ENCODE data around the gene AKAP1. TPM values are rescaled to one million over a fixed set of nuclear protein-coding genes. Genes with fewer than 3 reads are reported as not detected.
"Not testable (repeated sequence)": the region's sequence is repeated elsewhere in the genome, so short reads cannot be mapped to it uniquely, and the experiment has no call there.

Gene AKAP1
- total RNA-seq, 2 experiments from 2014 or later: 41.8 to 49.0 TPM

DNA sequence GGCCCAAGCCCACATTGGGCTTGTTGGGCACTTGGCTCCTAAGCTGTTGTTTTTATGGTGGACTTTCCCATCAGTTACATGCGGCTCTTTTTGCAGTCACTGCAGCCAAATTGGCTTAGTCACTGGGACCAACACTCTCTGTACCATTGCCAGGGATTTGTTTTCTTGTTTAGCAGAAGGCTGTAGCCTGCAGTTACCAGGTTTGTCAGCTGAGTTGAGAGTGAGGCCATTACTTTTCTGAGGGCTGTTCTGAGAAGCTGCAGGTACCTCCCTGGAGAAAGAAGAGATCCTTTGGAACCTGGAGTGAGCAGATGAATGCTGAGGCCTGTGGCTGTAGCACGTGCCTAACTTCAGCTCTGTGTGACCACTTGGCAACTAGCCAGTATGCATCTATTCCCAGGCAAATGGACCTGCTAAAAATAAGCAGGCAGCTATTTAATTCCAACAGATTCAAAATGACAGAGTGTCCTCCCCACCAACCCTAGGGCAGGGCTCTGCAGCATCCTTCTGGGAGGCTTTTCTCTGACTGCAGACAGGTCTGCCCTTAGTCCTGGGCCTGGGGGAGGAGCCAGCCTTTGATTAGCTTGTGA lies 12.9 kb downstream of the AKAP1 start:
- TF ChIP-seq, protein P1, sequence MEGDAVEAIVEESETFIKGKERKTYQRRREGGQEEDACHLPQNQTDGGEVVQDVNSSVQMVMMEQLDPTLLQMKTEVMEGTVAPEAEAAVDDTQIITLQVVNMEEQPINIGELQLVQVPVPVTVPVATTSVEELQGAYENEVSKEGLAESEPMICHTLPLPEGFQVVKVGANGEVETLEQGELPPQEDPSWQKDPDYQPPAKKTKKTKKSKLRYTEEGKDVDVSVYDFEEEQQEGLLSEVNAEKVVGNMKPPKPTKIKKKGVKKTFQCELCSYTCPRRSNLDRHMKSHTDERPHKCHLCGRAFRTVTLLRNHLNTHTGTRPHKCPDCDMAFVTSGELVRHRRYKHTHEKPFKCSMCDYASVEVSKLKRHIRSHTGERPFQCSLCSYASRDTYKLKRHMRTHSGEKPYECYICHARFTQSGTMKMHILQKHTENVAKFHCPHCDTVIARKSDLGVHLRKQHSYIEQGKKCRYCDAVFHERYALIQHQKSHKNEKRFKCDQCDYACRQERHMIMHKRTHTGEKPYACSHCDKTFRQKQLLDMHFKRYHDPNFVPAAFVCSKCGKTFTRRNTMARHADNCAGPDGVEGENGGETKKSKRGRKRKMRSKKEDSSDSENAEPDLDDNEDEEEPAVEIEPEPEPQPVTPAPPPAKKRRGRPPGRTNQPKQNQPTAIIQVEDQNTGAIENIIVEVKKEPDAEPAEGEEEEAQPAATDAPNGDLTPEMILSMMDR (conservative IDR thresholded peaks at IDR 0.05; ENCODE audit: low read length): no peak
- TF ChIP-seq EZH2phosphoT487 (IDR thresholded peaks at IDR 0.05; ENCODE audit: borderline replicate concordance, low read depth, low read length): no peak
- H3K27ac ChIP-seq (ENCODE audit: low read depth, low read length, poor library complexity, severe bottlenecking): no peak overlapping the region
- ChIA-PET POLR2A (interaction anchor here (0.7 to 1.4 kb wide), 2 partner anchors 9 to 11 kb away, joined by 3 to 4 read pairs; no protein-coding TSS in a partner anchor), CTCF (ENCODE audit: unreplicated experiment) (interaction anchor here (0.8 kb wide), 1 partner anchor 10 kb away, joined by 3 read pairs; no protein-coding TSS in a partner anchor)
- peaks cover 86% of the 10 kb centered on the region for H3K79me2 ChIP-seq (ENCODE audit: insufficient read depth, low read depth, low read length)
- peaks cover 29% of the 10 kb centered on the region; the same call in 1 of the 2 replicates for H3K36me3 ChIP-seq (ENCODE audit: insufficient read depth, low read length)
- intact Hi-C loops (cut with micrococcal nuclease; ENCODE audit: unreplicated experiment): no loop called here
- DNase-seq (ENCODE audit: low spot score): no peak
- peaks cover 25% of the 10 kb centered on the region for H4K20me1 ChIP-seq (ENCODE audit: insufficient read depth, low read length)
- peak overlapping the region; percentile 5; the same call in 1 of the 2 replicates for H3K4me2 ChIP-seq (ENCODE audit: low read length)
- H3K9me2 ChIP-seq (ENCODE audit: insufficient read depth, low read length): no peaks in the 10 kb centered on the region
- H3K4me3 ChIP-seq (ENCODE audit: low read depth, low read length, poor library complexity, severe bottlenecking): no peak overlapping the region
- BruUV-seq (replicated peaks): no TSS peak
- no peaks in the 10 kb centered on the region for H3K9me3 ChIP-seq (ENCODE audit: low read length)
- H3K4me1 ChIP-seq (ENCODE audit: insufficient read depth, low read length, poor library complexity, severe bottlenecking): peaks cover 40% of the 10 kb centered on the region
- no peak overlapping the region for H2AFZ ChIP-seq (ENCODE audit: low read length)

DNA sequence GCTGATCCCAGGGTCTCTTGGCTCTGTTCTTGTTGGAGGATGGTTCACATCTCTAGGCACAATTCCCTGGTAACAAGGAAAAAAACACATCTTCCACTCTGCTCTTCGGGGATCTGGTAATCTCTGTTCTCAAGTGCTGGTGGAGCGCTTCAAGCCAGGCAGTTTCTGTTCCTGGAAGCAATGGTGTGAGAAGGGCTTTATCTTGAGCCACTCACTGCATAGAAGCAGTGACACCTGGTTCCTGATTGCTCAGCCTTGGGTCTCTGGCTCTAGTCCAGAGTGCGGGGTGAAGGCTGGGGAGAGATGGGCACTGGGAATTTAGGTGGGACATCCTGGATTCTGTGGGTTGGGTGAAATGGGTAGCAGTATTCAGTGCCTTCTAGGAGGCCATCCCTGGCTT lies 14.1 kb downstream of the AKAP1 start:
- peak overlapping the region; percentile 15; the same call in 1 of the 2 replicates for H3K4me2 ChIP-seq (ENCODE audit: low read length)
- TF ChIP-seq EZH2phosphoT487 (IDR thresholded peaks at IDR 0.05; ENCODE audit: borderline replicate concordance, low read depth, low read length): no peak
- TF ChIP-seq, protein P1 (conservative IDR thresholded peaks at IDR 0.05; ENCODE audit: low read length): no peak
- H3K79me2 ChIP-seq (ENCODE audit: insufficient read depth, low read depth, low read length): peaks cover 83% of the 10 kb centered on the region
- H3K9me3 ChIP-seq (ENCODE audit: low read length): no peaks in the 10 kb centered on the region
- peaks cover 26% of the 10 kb centered on the region; the same call in 1 of the 2 replicates for H3K36me3 ChIP-seq (ENCODE audit: insufficient read depth, low read length)
- H3K4me3 ChIP-seq (ENCODE audit: low read depth, low read length, poor library complexity, severe bottlenecking): no peak overlapping the region
- no peak overlapping the region for H2AFZ ChIP-seq (ENCODE audit: low read length)
- peaks cover 40% of the 10 kb centered on the region for H3K4me1 ChIP-seq (ENCODE audit: insufficient read depth, low read length, poor library complexity, severe bottlenecking)
- peaks cover 30% of the 10 kb centered on the region for H4K20me1 ChIP-seq (ENCODE audit: insufficient read depth, low read length)
- POLR2A ChIA-PET: no interaction called here
- intact Hi-C loops (cut with micrococcal nuclease; ENCODE audit: unreplicated experiment): no loop called here
- CTCF ChIA-PET (ENCODE audit: unreplicated experiment): no interaction called here
- BruUV-seq (replicated peaks): no TSS peak
- H3K9me2 ChIP-seq (ENCODE audit: insufficient read depth, low read length): no peaks in the 10 kb centered on the region
- H3K27ac ChIP-seq (ENCODE audit: low read depth, low read length, poor library complexity, severe bottlenecking): no peak overlapping the region
- DNase-seq (ENCODE audit: low spot score): peak; percentile 58

DNA sequence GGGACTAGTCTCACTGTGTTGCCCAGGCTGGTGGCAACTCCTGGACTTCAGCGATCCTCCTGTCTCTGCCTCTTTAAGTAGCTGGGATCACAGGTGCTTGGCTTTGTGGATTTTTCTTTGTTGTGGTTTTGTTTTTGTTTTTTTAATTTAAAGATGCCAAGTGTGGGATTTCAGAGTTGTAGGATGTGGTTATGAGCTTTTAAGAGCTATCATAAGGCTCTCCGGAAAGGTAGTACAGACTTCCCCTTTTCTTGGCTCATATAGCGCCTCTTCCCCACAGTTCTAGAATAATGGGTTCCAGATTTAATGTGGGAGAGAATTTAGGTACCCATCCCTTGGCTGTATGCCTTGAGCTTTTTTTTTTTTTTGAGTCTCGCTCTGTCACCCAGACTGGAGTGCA lies 17.1 kb downstream of the AKAP1 start:
- H2AFZ ChIP-seq (ENCODE audit: low read length): no peak overlapping the region
- no peaks in the 10 kb centered on the region for H3K9me2 ChIP-seq (ENCODE audit: insufficient read depth, low read length)
- ChIA-PET POLR2A (no interaction called here), CTCF (ENCODE audit: unreplicated experiment) (interaction anchor here (0.6 to 1.0 kb wide), 2 partner anchors 19 to 549 kb away, joined by 3 to 4 read pairs; no protein-coding TSS in a partner anchor)
- H3K36me3 ChIP-seq (ENCODE audit: insufficient read depth, low read length): peaks cover 29% of the 10 kb centered on the region; the same call in 1 of the 2 replicates
- TF ChIP-seq, protein P1 (conservative IDR thresholded peaks at IDR 0.05; ENCODE audit: low read length): no peak
- no peak for TF ChIP-seq EZH2phosphoT487 (IDR thresholded peaks at IDR 0.05; ENCODE audit: borderline replicate concordance, low read depth, low read length)
- BruUV-seq (replicated peaks): no TSS peak
- peaks cover 61% of the 10 kb centered on the region for H3K79me2 ChIP-seq (ENCODE audit: insufficient read depth, low read depth, low read length)
- peaks cover 40% of the 10 kb centered on the region for H3K4me1 ChIP-seq (ENCODE audit: insufficient read depth, low read length, poor library complexity, severe bottlenecking)
- no peaks in the 10 kb centered on the region for H3K9me3 ChIP-seq (ENCODE audit: low read length)
- peak; percentile 33 for DNase-seq (ENCODE audit: low spot score)
- peaks cover 27% of the 10 kb centered on the region for H4K20me1 ChIP-seq (ENCODE audit: insufficient read depth, low read length)
- intact Hi-C loops (cut with micrococcal nuclease; ENCODE audit: unreplicated experiment): no loop called here
- no peak overlapping the region for H3K4me2 ChIP-seq (ENCODE audit: low read length)
- no peak overlapping the region for H3K4me3 ChIP-seq (ENCODE audit: low read depth, low read length, poor library complexity, severe bottlenecking)
- no peak overlapping the region for H3K27ac ChIP-seq (ENCODE audit: low read depth, low read length, poor library complexity, severe bottlenecking)

DNA sequence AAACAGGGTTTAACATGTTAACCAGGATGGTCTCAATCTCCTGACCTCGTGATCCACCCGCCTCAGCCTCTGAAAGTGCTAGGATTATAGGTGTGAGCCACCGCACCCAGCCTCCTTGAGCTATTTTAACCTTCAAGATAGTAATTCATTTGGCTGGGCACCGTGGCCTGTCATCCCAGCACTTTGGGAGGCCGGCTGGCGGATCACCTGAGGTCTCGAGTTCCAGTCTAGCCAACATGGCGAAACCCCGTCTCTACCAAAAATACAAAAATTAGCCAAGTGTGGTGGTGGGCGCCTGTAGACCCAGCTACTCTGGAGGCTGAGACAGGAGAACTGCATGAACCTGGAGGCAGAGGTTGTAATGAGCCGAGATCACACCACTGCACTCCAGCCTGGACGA lies 17.6 kb downstream of the AKAP1 start:
- H3K4me2 ChIP-seq (ENCODE audit: low read length); DNase-seq (ENCODE audit: low spot score); H3K27ac ChIP-seq (ENCODE audit: low read depth, low read length, poor library complexity, severe bottlenecking); BruUV-seq (replicated peaks); H3K9me2 ChIP-seq (ENCODE audit: insufficient read depth, low read length); intact Hi-C loops (cut with micrococcal nuclease; ENCODE audit: unreplicated experiment); POLR2A ChIA-PET; H2AFZ ChIP-seq (ENCODE audit: low read length); H3K9me3 ChIP-seq (ENCODE audit: low read length); H3K4me3 ChIP-seq (ENCODE audit: low read depth, low read length, poor library complexity, severe bottlenecking): not testable (repeated sequence)
- H4K20me1 ChIP-seq (ENCODE audit: insufficient read depth, low read length): peaks cover 23% of the 10 kb centered on the region
- peaks cover 56% of the 10 kb centered on the region for H3K79me2 ChIP-seq (ENCODE audit: insufficient read depth, low read depth, low read length)
- peaks cover 36% of the 10 kb centered on the region for H3K4me1 ChIP-seq (ENCODE audit: insufficient read depth, low read length, poor library complexity, severe bottlenecking)
- CTCF ChIA-PET (ENCODE audit: unreplicated experiment): interaction anchor here (1.0 kb wide), 1 partner anchor 20 kb away, joined by 3 read pairs; no protein-coding TSS in a partner anchor
- H3K36me3 ChIP-seq (ENCODE audit: insufficient read depth, low read length): peaks cover 29% of the 10 kb centered on the region; the same call in 1 of the 2 replicates
